GM13976 (cell line): ENCODE results near the gene SUMF1.

Source experiments
- DNase-seq: peaks from one replicate; pipeline ENCODE4 v3.0.0; 2012; ENCODE audit warnings: low spot score
- CTCF ChIP-seq: IDR thresholded peaks from 2 replicates; pipeline ENCODE4 v1.5.1; 2012; ENCODE audit warnings: borderline replicate concordance, mild to moderate bottlenecking; ENCODE audit not compliant: insufficient read depth; ENCODE audit errors: extremely low read depth, missing control alignments, control extremely low read depth
- in situ Hi-C: fragments of 300-500 bp; cut with MboI; formaldehyde crosslinking; loops from one replicate; pipeline ENCODE4 v1.12.0; 2022; ENCODE audit warnings: low sequenced_read_pairs, mixed read lengths, inconsistent platforms; ENCODE audit not compliant: unreplicated experiment

The SUMF1 gene

DNA sequence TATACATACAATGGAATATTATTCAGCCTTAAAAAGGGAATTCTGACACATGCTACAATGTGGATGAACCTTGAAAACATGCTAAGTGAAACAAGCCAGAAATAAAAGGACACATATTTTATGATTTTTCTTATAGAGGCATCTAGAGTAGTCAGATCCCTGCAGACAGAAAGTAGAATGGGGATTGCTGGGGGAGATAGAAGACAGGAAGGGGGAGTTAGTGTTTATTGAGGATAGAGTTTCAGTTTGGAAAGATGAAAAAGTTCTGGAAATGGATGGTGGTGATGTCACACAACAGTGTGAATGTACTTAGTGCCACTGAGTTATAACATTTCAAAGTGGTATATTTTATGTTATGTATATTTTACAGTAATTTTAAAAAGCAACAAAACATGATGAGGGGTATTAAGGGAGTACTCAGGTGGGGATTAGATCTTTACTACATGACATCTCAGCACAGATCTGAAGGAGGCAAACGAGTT, 30.8 kb upstream of the SUMF1 start:
- no peak for DNase-seq
- in situ Hi-C loops: no loop called here
- no peak for TF ChIP-seq CTCF

DNA sequence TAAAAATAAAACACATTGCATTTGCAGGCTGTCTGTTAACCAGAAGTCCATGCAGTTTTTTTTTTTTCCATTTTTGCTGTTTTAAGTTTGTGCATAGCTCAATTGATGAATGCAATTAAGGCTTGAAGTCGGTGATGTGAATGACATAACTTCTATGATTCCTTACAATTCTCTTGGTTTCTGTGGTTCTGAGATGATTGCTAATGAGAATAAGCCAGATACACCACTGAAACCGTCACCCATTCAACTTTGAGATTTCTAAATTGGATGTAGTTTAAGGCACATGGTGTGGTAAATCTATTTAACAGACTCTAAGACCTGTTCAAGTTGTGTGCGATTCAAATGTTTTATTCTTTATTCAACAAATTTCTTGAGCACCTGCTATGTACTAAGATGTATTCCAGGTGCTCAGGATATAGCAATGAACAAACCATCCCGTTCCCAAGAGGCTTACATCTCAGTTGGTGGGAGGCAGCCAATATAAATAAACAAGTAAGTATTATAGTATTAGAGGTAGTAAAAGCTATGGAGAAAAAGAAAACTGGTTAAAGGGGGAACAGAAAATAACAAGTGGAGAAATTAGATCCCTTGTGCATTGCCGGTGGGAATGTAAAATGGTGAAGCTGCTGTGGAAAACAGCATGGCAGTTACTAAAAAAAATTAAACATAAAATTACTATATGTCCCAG, 30.1 kb upstream of the SUMF1 start:
- TF ChIP-seq CTCF: no peak
- no peak for DNase-seq
- in situ Hi-C loops: no loop called here

GRCh38 chr3:4496087-4496452, 29.0 kb upstream of the SUMF1 start:
- TF ChIP-seq CTCF: no peak
- in situ Hi-C loops: no loop called here

GRCh38 chr3:4495294-4496086, 28.4 kb upstream of the SUMF1 start:
- in situ Hi-C loops: no loop called here
- no peak for TF ChIP-seq CTCF
- DNase-seq: no peak

More at GRCh38 chr3:4496087-4496452, 29.0 kb upstream of the SUMF1 start:
- DNase-seq: no peak

- in situ Hi-C loops: no loop called here
- TF ChIP-seq CTCF: no peak
- no peak for DNase-seq
Measured at GRCh38 chr3:4494895-4495264, 27.8 kb upstream of the SUMF1 start.

DNA sequence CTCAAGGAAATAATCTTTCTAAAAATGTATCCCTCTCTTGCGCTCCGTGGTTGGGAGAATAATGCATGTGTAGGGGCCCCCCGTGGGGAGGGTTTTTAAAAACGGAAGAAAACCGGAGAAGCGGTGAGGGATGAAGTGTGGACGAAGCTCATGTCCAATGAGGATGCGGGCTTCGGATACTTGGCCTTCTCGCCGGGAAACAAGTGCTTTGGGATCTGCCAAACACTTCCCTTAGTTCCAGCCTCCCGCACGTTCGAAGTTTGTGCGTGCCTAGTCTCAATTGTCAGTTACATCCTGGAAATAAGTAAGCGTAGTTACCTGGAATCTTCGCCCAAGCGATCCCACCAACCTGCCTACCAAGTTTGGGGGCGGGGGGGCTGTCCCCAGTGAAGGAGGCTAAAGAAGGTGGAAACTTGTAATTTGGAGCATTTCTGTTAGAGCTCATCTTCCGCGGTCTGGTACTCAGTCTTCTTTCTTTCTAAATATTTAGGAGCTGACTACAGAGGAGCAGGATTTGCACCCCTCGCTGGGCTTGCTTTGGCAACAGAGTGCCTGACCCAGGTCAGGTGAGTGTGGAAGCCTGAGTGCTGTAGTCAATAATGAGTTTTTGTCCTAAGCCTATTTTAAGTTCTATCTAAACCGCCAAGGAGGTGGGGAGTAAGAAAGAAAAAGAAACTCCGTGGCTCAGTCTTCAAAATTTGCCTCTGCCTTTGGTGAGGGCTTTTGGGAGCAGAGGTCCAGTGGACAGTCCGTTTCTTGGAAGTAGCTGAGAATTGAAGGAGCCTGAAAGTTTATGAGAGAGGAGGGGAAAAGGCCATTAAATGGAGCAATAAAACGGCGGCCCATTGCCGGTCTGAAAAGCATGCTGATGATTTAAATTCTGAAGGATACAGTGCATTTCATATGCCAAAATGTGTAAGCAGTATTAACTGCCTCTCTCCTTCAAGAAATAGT, 27.1 kb upstream of the SUMF1 start:
- no peak for DNase-seq
- in situ Hi-C loops: no loop called here
- no peak for TF ChIP-seq CTCF
